B cell (primary cell): ENCODE measurements around the gene HMGXB3.

Source experiments
- EZH2 ChIP-seq: IDR thresholded peaks from 2 replicates; pipeline ENCODE4 v1.6.1; 2012; ENCODE audit warnings: borderline replicate concordance, low read depth, mild to moderate bottlenecking, moderate library complexity, low read length; ENCODE audit not compliant: insufficient read depth, poor library complexity, severe bottlenecking
- TF ChIP-seq, protein P1 (sequence below): fragments of 200-600 bp; IDR thresholded peaks from one replicate; pipeline ENCODE4 v1.8.0; 2022; ENCODE audit warnings: antibody characterized with exemption, mild to moderate bottlenecking

GRCh38 chr5:150056075-150056443 lies 55.5 kb downstream of the HMGXB3 start:
- TF ChIP-seq, protein P1, sequence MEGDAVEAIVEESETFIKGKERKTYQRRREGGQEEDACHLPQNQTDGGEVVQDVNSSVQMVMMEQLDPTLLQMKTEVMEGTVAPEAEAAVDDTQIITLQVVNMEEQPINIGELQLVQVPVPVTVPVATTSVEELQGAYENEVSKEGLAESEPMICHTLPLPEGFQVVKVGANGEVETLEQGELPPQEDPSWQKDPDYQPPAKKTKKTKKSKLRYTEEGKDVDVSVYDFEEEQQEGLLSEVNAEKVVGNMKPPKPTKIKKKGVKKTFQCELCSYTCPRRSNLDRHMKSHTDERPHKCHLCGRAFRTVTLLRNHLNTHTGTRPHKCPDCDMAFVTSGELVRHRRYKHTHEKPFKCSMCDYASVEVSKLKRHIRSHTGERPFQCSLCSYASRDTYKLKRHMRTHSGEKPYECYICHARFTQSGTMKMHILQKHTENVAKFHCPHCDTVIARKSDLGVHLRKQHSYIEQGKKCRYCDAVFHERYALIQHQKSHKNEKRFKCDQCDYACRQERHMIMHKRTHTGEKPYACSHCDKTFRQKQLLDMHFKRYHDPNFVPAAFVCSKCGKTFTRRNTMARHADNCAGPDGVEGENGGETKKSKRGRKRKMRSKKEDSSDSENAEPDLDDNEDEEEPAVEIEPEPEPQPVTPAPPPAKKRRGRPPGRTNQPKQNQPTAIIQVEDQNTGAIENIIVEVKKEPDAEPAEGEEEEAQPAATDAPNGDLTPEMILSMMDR = no peak
- TF ChIP-seq EZH2 = no peak
